OCI-LY1 (cell line): ENCODE data around the gene ENTREP3.

ENCODE experiments used
- H2AFZ ChIP-seq: fragments of 200-600 bp; sonication (generic), shearing (Covaris generic); 2 replicates; pipeline ENCODE4 v1.6.0; 2014; ENCODE audit warnings: antibody characterized with exemption, mild to moderate bottlenecking, low read length
- H3F3A ChIP-seq: fragments of 200-600 bp; sonication (generic), shearing (Covaris generic); 2 replicates; pipeline ENCODE4 v1.6.0; 2014; ENCODE audit warnings: mild to moderate bottlenecking, antibody characterized with exemption, low read length, moderate library complexity; ENCODE audit not compliant: insufficient read depth
- H3K27ac ChIP-seq: fragments of 200-600 bp; sonication (generic); 2 replicates; pipeline ENCODE4 v1.5.1; 2014; ENCODE audit warnings: low read length, mixed run types, mild to moderate bottlenecking, low read depth; ENCODE audit not compliant: poor library complexity, severe bottlenecking
- H3K27me3 ChIP-seq: fragments of 200-600 bp; sonication (generic); 2 replicates; pipeline ENCODE4 v1.6.0; 2014; ENCODE audit warnings: antibody characterized with exemption, mild to moderate bottlenecking, low read length, moderate library complexity; ENCODE audit not compliant: insufficient read depth
- H3K36me3 ChIP-seq: fragments of 200-600 bp; sonication (generic); 2 replicates; pipeline ENCODE4 v1.6.1; 2014; ENCODE audit warnings: mild to moderate bottlenecking, antibody characterized with exemption, low read length, moderate library complexity, mixed read lengths; ENCODE audit not compliant: insufficient read depth
- H3K4me1 ChIP-seq: fragments of 200-600 bp; sonication (generic); 2 replicates; pipeline ENCODE4 v1.5.1; 2014; ENCODE audit warnings: mild to moderate bottlenecking, low read length, moderate library complexity; ENCODE audit not compliant: insufficient read depth, severe bottlenecking
- H3K4me2 ChIP-seq: fragments of 200-600 bp; sonication (generic), shearing (Covaris generic); 2 replicates; pipeline ENCODE4 v1.6.1; 2014; ENCODE audit warnings: low read length
- H3K4me3 ChIP-seq: fragments of 200-600 bp; sonication (generic); 2 replicates; pipeline ENCODE4 v1.5.1; 2014; ENCODE audit warnings: low read length, low read depth, mild to moderate bottlenecking, mixed read lengths; ENCODE audit not compliant: poor library complexity, severe bottlenecking
- H3K79me2 ChIP-seq: fragments of 200-600 bp; shearing (Covaris generic); 2 replicates; pipeline ENCODE4 v1.6.1; 2016; ENCODE audit warnings: mixed run types, low read length, mixed read lengths; ENCODE audit not compliant: insufficient read depth
- H3K9ac ChIP-seq: fragments of 200-600 bp; sonication (generic), shearing (Covaris generic); 2 replicates; pipeline ENCODE4 v1.6.1; 2014; ENCODE audit warnings: mild to moderate bottlenecking, low read length, mixed read lengths
- H3K9me2 ChIP-seq: fragments of 200-600 bp; sonication (generic), shearing (Covaris generic); 2 replicates; pipeline ENCODE4 v1.6.1; 2014; ENCODE audit warnings: low read depth, mild to moderate bottlenecking, low read length, mixed read lengths
- H3K9me3 ChIP-seq: fragments of 200-600 bp; shearing (Covaris generic); 2 replicates; pipeline ENCODE4 v1.6.1; 2014; ENCODE audit warnings: low read length, mixed read lengths
- H4K20me1 ChIP-seq: fragments of 200-600 bp; sonication (generic), shearing (Covaris generic); 2 replicates; pipeline ENCODE4 v1.6.0; 2016; ENCODE audit warnings: mild to moderate bottlenecking, low read length; ENCODE audit not compliant: insufficient read depth
- CTCF ChIP-seq: fragments of 200-600 bp; sonication (generic), shearing (Covaris generic); IDR thresholded peaks from 2 replicates; pipeline ENCODE4 v1.5.1; 2017; ENCODE audit warnings: mild to moderate bottlenecking, antibody characterized with exemption, low read length, moderate library complexity, mixed read lengths
- EZH2 ChIP-seq: fragments of 200-600 bp; sonication (generic), shearing (Covaris generic); IDR thresholded peaks from 2 replicates; pipeline ENCODE4 v1.8.0; 2017; ENCODE audit warnings: borderline replicate concordance, mixed run types, mild to moderate bottlenecking, antibody characterized with exemption, low read length, moderate library complexity, mixed read lengths

Gene ENTREP3

GRCh38 chr1:155205035-155205434, 50.2 kb downstream of the ENTREP3 start:
- TF ChIP-seq EZH2 (no peak), CTCF (no peak)
- Histone ChIP-seq H3K27ac (no peak overlapping the region), H3K36me3 (no peaks in the 10 kb centered on the region), H4K20me1 (no peaks in the 10 kb centered on the region), H3K27me3 (no peaks in the 10 kb centered on the region; the same call in 1 of the 2 replicates), H3K9ac (no peak overlapping the region), H3F3A (no peaks in the 10 kb centered on the region), H3K4me1 (peaks cover 24% of the 10 kb centered on the region), H3K4me2 (no peak overlapping the region), H3K79me2 (no peaks in the 10 kb centered on the region), H2AFZ (no peak overlapping the region), H3K4me3 (no peak overlapping the region), H3K9me2 (no peaks in the 10 kb centered on the region), H3K9me3 (no peaks in the 10 kb centered on the region)

DNA sequence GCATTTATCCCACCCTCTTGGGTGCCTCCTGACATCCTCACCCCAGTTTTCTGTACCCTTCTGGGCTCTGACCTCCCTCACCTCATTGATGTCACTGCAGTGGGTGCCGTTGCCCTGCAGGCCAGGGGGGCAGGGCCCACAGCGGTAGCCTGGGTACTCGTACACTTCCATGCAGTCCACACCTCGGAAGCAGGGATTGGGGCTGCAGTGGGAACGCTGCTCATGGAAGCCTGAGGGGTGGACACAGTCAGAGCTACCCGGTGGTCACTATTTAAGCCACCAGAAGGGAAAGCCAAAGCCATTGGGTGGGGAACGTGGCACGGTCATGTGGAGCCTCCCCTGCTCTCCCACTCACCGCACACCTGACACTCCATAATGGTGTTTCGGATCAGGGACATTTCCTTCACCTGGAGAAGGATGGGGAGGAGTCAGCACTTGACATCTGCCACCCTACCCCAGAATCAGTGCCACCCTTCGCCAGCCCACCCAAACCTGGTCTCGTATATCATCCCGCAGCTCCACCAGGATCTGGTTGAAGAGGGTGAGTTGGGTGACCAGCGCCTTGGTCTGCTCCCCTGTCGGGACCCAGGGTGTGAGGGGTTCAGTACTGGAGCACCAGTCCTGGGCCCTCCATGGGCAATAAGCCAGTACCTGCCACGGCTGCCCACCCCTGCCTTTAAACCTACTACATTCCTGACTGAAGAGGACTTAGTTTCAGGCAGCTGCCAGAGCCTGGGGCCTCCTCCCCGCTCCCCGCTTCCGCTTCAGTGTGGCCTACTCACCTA, 52.4 kb downstream of the ENTREP3 start:
- TF ChIP-seq CTCF = no peak
- no peak for TF ChIP-seq EZH2
- no peaks in the 10 kb centered on the region for H3F3A ChIP-seq
- H3K27ac ChIP-seq = no peak overlapping the region
- no peak overlapping the region for H3K9ac ChIP-seq
- H3K36me3 ChIP-seq = no peaks in the 10 kb centered on the region
- H3K4me2 ChIP-seq = no peak overlapping the region
- H2AFZ ChIP-seq = no peak overlapping the region
- H3K4me3 ChIP-seq = no peak overlapping the region
- H4K20me1 ChIP-seq = no peaks in the 10 kb centered on the region
- no peaks in the 10 kb centered on the region for H3K9me2 ChIP-seq
- H3K4me1 ChIP-seq = peaks cover 11% of the 10 kb centered on the region
- H3K9me3 ChIP-seq = no peaks in the 10 kb centered on the region
- H3K27me3 ChIP-seq = no peaks in the 10 kb centered on the region; the same call in 1 of the 2 replicates
- no peaks in the 10 kb centered on the region for H3K79me2 ChIP-seq

GRCh38 chr1:155202198-155202597, 53.1 kb downstream of the ENTREP3 start:
- H2AFZ ChIP-seq = no peak overlapping the region
- H4K20me1 ChIP-seq = no peaks in the 10 kb centered on the region
- H3K9me2 ChIP-seq = no peaks in the 10 kb centered on the region
- no peaks in the 10 kb centered on the region for H3K79me2 ChIP-seq
- no peaks in the 10 kb centered on the region; the same call in 1 of the 2 replicates for H3K27me3 ChIP-seq
- H3K9ac ChIP-seq = no peak overlapping the region
- H3K9me3 ChIP-seq = no peaks in the 10 kb centered on the region
- H3K4me1 ChIP-seq = peaks cover 4% of the 10 kb centered on the region
- no peaks in the 10 kb centered on the region for H3F3A ChIP-seq
- no peak for TF ChIP-seq EZH2
- TF ChIP-seq CTCF = no peak
- no peak overlapping the region for H3K4me3 ChIP-seq
- no peak overlapping the region for H3K27ac ChIP-seq
- H3K4me2 ChIP-seq = no peak overlapping the region
- no peaks in the 10 kb centered on the region for H3K36me3 ChIP-seq
